DND-41 (cell line): ENCODE data around the gene C1orf21.

Experiments
- EZH2 ChIP-seq: IDR thresholded peaks from 3 replicates; pipeline ENCODE4 v1.6.1; 2012; ENCODE audit warnings: borderline replicate concordance, low read depth, mild to moderate bottlenecking, moderate library complexity, low read length, inconsistent platforms; ENCODE audit not compliant: severe bottlenecking
- TF ChIP-seq, protein P1 (sequence below): IDR thresholded peaks from 2 replicates; pipeline ENCODE4 v1.5.1; 2012; ENCODE audit warnings: borderline replicate concordance, low read length, moderate library complexity, mild to moderate bottlenecking; ENCODE audit not compliant: poor library complexity, severe bottlenecking; ENCODE audit errors: extremely low read depth

DNA sequence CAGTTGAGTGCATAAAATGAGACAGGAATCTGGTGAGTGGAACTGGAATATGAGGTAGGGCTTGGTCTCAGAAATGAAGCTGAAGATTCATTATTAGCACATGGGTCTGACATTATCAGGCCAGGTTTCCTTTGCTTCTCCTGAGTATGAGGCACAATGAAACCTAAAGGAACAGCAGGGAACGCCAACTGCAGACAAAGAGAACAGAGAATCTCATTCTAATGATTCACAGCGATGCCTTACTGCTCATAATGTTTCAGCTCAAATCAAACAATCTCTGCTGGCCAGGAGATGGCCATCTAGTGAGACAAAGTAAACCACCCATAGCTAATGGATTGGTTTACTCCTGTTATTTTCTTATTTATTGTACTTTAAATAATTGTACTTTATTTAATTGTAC, 133.5 kb downstream of the C1orf21 start:
- TF ChIP-seq, protein P1, sequence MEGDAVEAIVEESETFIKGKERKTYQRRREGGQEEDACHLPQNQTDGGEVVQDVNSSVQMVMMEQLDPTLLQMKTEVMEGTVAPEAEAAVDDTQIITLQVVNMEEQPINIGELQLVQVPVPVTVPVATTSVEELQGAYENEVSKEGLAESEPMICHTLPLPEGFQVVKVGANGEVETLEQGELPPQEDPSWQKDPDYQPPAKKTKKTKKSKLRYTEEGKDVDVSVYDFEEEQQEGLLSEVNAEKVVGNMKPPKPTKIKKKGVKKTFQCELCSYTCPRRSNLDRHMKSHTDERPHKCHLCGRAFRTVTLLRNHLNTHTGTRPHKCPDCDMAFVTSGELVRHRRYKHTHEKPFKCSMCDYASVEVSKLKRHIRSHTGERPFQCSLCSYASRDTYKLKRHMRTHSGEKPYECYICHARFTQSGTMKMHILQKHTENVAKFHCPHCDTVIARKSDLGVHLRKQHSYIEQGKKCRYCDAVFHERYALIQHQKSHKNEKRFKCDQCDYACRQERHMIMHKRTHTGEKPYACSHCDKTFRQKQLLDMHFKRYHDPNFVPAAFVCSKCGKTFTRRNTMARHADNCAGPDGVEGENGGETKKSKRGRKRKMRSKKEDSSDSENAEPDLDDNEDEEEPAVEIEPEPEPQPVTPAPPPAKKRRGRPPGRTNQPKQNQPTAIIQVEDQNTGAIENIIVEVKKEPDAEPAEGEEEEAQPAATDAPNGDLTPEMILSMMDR, result no peak
- TF ChIP-seq EZH2, result no peak
